Head of caudate nucleus (tissue), 42 donors: Measurements from ENCODE around the gene NKD2.

Experiments
- DNase-seq, 42 donors: peaks; one replicate each; pipeline versions ENCODE4 v3.0.0 to v3.0.0-alpha.2; 2020 to 2021; ENCODE audit warnings: mixed read lengths in 7 of 42
- intact Hi-C: fragments of 100-400 bp; cut with DNase I; formaldehyde crosslinking; loops from one replicate; pipeline ENCODE4 v1.15.0; 2022

NKD2 gene

DNA sequence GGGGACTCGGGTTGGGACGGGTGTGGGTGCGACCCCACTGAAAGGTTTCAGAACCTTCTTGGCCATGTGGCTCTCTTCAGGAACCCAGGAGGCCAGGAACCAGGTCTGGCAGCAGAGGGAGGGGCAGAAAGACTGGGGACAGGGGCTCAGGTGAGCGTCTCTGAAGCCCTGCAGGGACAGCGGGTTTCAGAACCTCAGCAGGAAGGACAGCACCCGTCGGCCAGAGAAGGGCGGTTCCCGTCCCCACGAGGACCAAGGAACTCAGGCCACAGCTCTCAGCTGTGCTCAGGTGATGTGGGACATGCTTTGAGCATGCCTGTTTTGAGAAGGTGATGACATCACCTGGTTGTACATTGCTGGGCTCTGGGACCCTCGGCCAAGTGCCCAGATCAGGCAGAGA lies 77.5 kb downstream of the NKD2 start:
- intact Hi-C loops, result no loop called here
- no peak for DNase-seq

DNA sequence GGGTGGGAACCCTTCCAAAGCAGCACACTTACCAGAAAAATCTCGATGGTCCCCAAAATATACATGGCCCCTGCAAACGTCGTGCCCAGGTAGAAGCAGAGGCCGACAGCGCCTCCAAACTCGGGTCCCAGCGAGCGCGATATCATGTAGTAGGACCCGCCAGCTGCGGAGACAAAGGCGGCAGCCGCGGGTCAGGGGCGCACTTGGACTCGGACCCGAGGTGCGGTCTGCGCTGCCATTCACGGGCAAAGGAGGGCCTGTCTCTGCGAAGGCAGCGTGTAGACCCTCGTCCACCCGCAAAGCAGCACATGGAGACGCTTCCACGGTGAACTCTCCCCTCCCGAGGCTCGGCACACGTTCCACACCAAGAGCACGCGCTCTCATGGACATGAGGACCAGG lies 78.3 kb downstream of the NKD2 start:
- no peak for DNase-seq
- intact Hi-C loops, result no loop called here

DNA sequence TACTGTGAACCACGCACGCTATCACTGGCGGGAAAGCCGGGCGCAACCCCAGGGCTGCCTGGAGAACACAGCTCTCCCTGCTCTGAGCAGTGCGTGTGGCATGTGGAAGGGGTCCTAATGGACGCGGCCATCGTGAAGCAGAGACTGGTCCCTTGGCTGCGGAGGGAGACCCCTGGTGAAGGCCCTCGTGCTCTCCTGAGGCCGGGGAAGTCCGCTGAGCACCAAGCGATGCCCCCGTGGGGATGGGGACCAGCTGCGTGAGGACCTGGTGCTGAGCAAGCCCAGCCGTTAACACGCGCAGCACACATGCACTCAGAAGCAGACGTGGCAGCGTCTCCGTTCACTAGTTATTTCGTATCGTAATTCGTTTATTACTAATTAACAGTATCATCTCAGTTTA lies 78.8 kb downstream of the NKD2 start:
- DNase-seq, result no peak

DNA sequence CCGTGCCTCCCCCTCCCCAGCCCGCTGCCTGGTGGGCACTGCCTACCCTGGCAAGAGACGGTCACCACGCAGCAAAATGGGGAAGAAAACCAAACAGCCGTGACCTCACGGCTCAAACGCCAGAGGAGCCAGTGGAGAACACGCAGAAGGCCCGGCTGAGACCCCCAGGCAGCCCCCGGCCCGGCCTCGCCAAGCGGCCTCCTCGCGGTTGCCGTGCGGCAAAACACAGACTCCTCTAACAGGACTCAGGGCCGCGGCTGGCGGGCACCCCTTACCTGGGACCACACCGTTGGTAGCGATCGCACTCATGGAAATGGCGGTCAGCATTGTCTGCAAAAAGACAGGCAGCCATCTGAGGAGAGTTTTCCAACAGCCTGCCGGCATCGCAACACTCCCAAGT lies 79.4 kb downstream of the NKD2 start:
- intact Hi-C loops, result no loop called here
- no peak for DNase-seq

More for the DNA sequence above, 78.8 kb downstream of the NKD2 start:
- intact Hi-C loops, result no loop called here
